ENCODE results near the gene HTR3B. TPM values are rescaled to one million over a fixed set of nuclear protein-coding genes. Genes with fewer than 3 reads are reported as not detected.

HTR3B gene
- total and polyA plus RNA-seq, 8 donors, result not detected

DNA sequence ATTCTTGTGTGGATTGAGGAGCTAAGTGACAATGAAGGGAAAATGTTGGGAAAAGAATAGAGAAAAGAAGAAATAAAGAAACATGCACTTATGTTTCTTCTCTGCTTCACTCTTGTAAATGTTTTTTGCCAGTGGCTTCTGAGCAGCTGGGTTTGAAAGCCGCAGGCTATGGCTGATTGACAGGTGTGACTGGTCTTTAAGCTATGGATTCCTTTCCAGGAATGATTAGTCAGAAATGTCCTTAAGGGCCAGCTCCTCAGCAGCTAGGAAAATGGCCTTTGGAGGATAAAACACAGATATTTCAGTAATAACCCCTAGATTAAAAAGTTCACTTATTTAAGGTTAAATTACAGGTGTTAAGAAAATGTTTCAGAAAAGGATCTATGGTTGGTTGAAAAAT is 22.7 kb upstream of the HTR3B start:
- TF ChIP-seq, protein P1, sequence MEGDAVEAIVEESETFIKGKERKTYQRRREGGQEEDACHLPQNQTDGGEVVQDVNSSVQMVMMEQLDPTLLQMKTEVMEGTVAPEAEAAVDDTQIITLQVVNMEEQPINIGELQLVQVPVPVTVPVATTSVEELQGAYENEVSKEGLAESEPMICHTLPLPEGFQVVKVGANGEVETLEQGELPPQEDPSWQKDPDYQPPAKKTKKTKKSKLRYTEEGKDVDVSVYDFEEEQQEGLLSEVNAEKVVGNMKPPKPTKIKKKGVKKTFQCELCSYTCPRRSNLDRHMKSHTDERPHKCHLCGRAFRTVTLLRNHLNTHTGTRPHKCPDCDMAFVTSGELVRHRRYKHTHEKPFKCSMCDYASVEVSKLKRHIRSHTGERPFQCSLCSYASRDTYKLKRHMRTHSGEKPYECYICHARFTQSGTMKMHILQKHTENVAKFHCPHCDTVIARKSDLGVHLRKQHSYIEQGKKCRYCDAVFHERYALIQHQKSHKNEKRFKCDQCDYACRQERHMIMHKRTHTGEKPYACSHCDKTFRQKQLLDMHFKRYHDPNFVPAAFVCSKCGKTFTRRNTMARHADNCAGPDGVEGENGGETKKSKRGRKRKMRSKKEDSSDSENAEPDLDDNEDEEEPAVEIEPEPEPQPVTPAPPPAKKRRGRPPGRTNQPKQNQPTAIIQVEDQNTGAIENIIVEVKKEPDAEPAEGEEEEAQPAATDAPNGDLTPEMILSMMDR (IDR thresholded peaks at IDR 0.05), result no peak
- intact Hi-C loops (cut with DNase I), result no loop called here
- WGBS, 2 donors, result 87 to 89% methylated on average over 1 of the region's 1 CpG

DNA sequence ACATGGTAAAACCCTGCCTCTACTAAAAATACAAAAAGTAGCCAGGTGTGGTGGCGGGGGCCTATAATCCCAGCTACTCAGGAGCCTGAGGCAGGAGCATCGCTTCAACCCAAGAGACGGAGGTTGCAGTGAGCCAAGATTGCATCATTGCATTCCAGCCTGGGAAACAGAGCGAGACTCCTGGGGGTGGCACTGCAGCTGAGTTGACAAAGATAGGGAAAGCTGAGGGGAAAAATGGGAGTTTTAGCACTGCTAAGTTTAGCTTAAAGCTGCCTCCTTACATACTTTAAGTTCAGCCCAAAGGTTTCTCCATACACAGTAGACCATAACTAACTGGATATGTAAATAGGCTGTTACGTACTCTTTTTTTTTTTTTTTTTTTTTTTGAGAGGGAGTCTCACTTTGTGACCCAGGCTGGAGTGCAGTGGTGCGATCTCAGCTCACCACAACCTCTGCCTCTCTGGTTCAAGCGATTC is 20.2 kb upstream of the HTR3B start:
- Histone ChIP-seq H3K4me3 (no peak overlapping the region), H3K36me3 (no peaks in the 10 kb centered on the region), H3K4me1 (no peaks in the 10 kb centered on the region), H3K27me3 (no peaks in the 10 kb centered on the region), H3K9me3 (no peaks in the 10 kb centered on the region), H3K27ac (no peak overlapping the region)
- DNase-seq (no peak), FAIRE-seq (no peak), ATAC-seq (peak in 2 of 4 donors; percentile 39 to 70)
- TF ChIP-seq, protein P1 (IDR thresholded peaks at IDR 0.05), result no peak
- WGBS, 2 donors, result 68 to 73% methylated on average over 7 of the region's 7 CpGs
- intact Hi-C loops (cut with DNase I), result no loop called here

More for the DNA sequence above, 22.7 kb upstream of the HTR3B start:
- no peak overlapping the region for H3K4me3 ChIP-seq
- H3K27me3 ChIP-seq, result no peaks in the 10 kb centered on the region
- no peak for ATAC-seq
- no peaks in the 10 kb centered on the region for H3K9me3 ChIP-seq
- H3K27ac ChIP-seq, result no peak overlapping the region
- no peaks in the 10 kb centered on the region for H3K36me3 ChIP-seq
- no peak for DNase-seq
- no peaks in the 10 kb centered on the region for H3K4me1 ChIP-seq
- no peak for FAIRE-seq

DNA sequence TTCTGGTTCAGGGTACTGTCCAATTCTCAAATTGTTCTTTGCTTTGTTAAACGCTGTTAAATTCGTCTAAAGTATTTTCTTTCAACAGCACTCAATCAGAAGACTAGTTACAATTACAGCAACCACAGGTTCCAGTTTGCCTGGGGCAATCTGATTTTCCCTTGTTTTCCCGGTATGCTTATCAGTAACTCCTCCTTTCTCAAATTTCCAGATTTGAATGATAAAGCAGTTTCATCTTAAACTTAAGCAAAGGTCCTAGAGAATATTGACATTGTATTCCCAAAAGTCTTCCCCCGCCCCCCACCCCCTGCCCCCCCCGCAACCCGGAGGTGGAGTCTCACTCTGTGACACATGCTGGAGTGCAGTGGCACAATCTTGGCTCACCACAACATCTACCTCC is 18.7 kb upstream of the HTR3B start:
- TF ChIP-seq, protein P1 (IDR thresholded peaks at IDR 0.05), result no peak
- H3K27me3 ChIP-seq, result no peaks in the 10 kb centered on the region
- H3K9me3 ChIP-seq, result no peaks in the 10 kb centered on the region
- FAIRE-seq (no peak), ATAC-seq (no peak), DNase-seq (no peak)
- WGBS, 2 donors, result 53 to 57% methylated on average over 6 of the region's 6 CpGs
- H3K4me3 ChIP-seq, result no peak overlapping the region
- H3K36me3 ChIP-seq, result no peaks in the 10 kb centered on the region
- intact Hi-C loops (cut with DNase I), result no loop called here
- no peak overlapping the region for H3K27ac ChIP-seq
- no peaks in the 10 kb centered on the region for H3K4me1 ChIP-seq

DNA sequence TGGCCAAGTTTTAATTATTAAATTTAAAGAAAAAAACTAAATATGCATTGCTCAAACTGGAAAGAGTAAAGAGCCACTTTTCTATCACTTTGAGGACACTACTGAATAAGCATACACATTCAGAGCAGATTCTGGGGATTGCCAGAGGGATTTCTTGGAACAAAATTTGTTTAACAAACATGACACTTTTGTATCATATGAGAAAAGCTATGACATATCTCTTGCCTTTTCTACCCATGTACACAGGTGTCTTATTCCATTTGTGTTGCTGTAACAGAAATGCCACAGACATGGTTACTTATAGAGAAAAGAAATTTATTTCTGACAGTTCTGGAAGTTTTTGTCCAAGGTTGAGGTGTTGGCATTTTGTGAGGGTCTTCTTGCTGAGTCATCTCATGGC is 15.7 kb upstream of the HTR3B start:
- FAIRE-seq, result no peak

DNA sequence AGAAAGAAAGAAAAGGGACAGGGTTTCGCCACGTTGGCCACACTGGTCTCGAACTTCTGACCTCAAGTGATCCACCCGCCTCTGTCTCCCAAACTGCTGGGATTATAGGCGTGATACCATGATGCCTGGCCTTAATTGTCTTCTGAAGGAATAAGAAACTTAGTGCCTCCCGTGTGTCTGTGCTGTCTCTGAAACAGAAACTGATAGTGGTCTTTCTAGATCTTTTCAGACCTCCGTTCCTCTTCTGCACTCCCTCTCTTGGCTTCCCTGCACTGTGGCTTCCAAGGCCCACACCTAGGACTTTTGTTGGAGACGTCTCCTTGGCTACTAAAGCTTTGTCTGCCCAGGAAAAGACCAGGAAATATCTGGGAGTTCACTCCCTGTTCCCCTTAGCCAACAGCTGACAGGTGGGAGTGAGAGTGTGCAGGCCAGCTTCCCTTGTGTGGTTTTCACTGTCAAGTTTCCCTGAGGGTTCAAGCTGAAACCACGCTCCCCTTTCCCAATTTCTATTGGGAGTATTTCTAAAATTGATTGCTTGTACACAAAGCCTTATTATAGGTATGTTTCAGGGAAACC is 10.1 kb upstream of the HTR3B start:
- Histone ChIP-seq H3K4me1 (no peaks in the 10 kb centered on the region), H3K36me3 (no peaks in the 10 kb centered on the region), H3K9me3 (no peaks in the 10 kb centered on the region), H3K27me3 (no peaks in the 10 kb centered on the region), H3K27ac (no peak overlapping the region), H3K4me3 (no peak overlapping the region)
- no peak for DNase-seq
- TF ChIP-seq, protein P1 (IDR thresholded peaks at IDR 0.05), result no peak
- no peak for ATAC-seq
- intact Hi-C loops (cut with DNase I), result loop anchor here in 1 of 3 donors (10.0 kb wide), 1 partner anchor 370 kb away; no protein-coding TSS in a partner anchor
- no peak for FAIRE-seq
- 73 to 75% methylated on average over 9 of the region's 9 CpGs for WGBS, 2 donors

More for the DNA sequence above, 15.7 kb upstream of the HTR3B start:
- Histone ChIP-seq H3K4me1 (no peaks in the 10 kb centered on the region), H3K4me3 (no peak overlapping the region), H3K27me3 (no peaks in the 10 kb centered on the region), H3K27ac (no peak overlapping the region), H3K36me3 (no peaks in the 10 kb centered on the region), H3K9me3 (no peaks in the 10 kb centered on the region)
- ATAC-seq (no peak), DNase-seq (no peak)
- TF ChIP-seq, protein P1 (IDR thresholded peaks at IDR 0.05), result no peak
- intact Hi-C loops (cut with DNase I), result no loop called here
